ENCODE measurements around the gene C3orf20.
"Not testable (repeated sequence)": the region's sequence is repeated elsewhere in the genome, so short reads cannot be mapped to it uniquely, and the experiment has no call there.

C3orf20 gene

GRCh38 chr3:14803981-14804834 lies 129.3 kb downstream of the C3orf20 start:
- DNase-seq (ENCODE audit: low spot score in 2 of 2) (no peak), ATAC-seq (replicated peaks; ENCODE audit: extremely low read depth, poor library complexity, severe bottlenecking) (no peak)
- peaks cover 82% of the 10 kb centered on the region for H3K27me3 Mint-ChIP-seq
- H3K27ac Mint-ChIP-seq (ENCODE audit: low read depth): no peak overlapping the region
- H3K9me3 Mint-ChIP-seq: no peaks in the 10 kb centered on the region
- no peak overlapping the region for H3K4me3 Mint-ChIP-seq
- H3K4me1 Mint-ChIP-seq: no peaks in the 10 kb centered on the region
- no peaks in the 10 kb centered on the region for H3K36me3 Mint-ChIP-seq (ENCODE audit: insufficient read depth)

- H3K4me3 Mint-ChIP-seq: no peak overlapping the region
- ATAC-seq (replicated peaks; ENCODE audit: extremely low read depth, poor library complexity, severe bottlenecking): no peak
- no peak for DNase-seq (ENCODE audit: low spot score in 2 of 2)
- H3K27ac Mint-ChIP-seq (ENCODE audit: low read depth): no peak overlapping the region
- no peaks in the 10 kb centered on the region for H3K36me3 Mint-ChIP-seq (ENCODE audit: insufficient read depth)
- H3K27me3 Mint-ChIP-seq: peaks cover 82% of the 10 kb centered on the region
- no peaks in the 10 kb centered on the region for H3K9me3 Mint-ChIP-seq
- no peaks in the 10 kb centered on the region for H3K4me1 Mint-ChIP-seq
Measured at GRCh38 chr3:14804835-14805780, 130.2 kb downstream of the C3orf20 start.

- no peak for DNase-seq (ENCODE audit: low spot score in 2 of 2)
- Mint-ChIP-seq H3K27me3 (peaks cover 78% of the 10 kb centered on the region), H3K4me1 (no peaks in the 10 kb centered on the region), H3K36me3 (ENCODE audit: insufficient read depth) (no peaks in the 10 kb centered on the region), H3K9me3 (no peaks in the 10 kb centered on the region), H3K4me3 (no peak overlapping the region), H3K27ac (ENCODE audit: low read depth) (no peak overlapping the region)
- no peak for ATAC-seq (replicated peaks; ENCODE audit: extremely low read depth, poor library complexity, severe bottlenecking)
Measured at GRCh38 chr3:14805961-14806537, 131.1 kb downstream of the C3orf20 start.

GRCh38 chr3:14806641-14807263 lies 131.8 kb downstream of the C3orf20 start:
- Mint-ChIP-seq H3K27me3 (peaks cover 83% of the 10 kb centered on the region), H3K4me3 (no peak overlapping the region), H3K4me1 (no peaks in the 10 kb centered on the region), H3K9me3 (no peaks in the 10 kb centered on the region), H3K36me3 (ENCODE audit: insufficient read depth) (no peaks in the 10 kb centered on the region), H3K27ac (ENCODE audit: low read depth) (no peak overlapping the region)
- DNase-seq (ENCODE audit: low spot score in 2 of 2) (no peak), ATAC-seq (replicated peaks; ENCODE audit: extremely low read depth, poor library complexity, severe bottlenecking) (no peak)

GRCh38 chr3:14808025-14808424 lies 133.1 kb downstream of the C3orf20 start:
- DNase-seq (ENCODE audit: low spot score in 2 of 2) (no peak), ATAC-seq (replicated peaks; ENCODE audit: extremely low read depth, poor library complexity, severe bottlenecking) (no peak)
- Mint-ChIP-seq H3K4me3 (no peak overlapping the region), H3K4me1 (no peaks in the 10 kb centered on the region), H3K27ac (ENCODE audit: low read depth) (no peak overlapping the region), H3K9me3 (no peaks in the 10 kb centered on the region), H3K27me3 (peaks cover 91% of the 10 kb centered on the region), H3K36me3 (ENCODE audit: insufficient read depth) (no peaks in the 10 kb centered on the region)

GRCh38 chr3:14808502-14809266 lies 133.7 kb downstream of the C3orf20 start:
- no peak for ATAC-seq (replicated peaks; ENCODE audit: extremely low read depth, poor library complexity, severe bottlenecking)
- Mint-ChIP-seq H3K4me3 (no peak overlapping the region), H3K36me3 (ENCODE audit: insufficient read depth) (no peaks in the 10 kb centered on the region), H3K27ac (ENCODE audit: low read depth) (no peak overlapping the region), H3K4me1 (no peaks in the 10 kb centered on the region), H3K27me3 (peaks cover 91% of the 10 kb centered on the region), H3K9me3 (no peaks in the 10 kb centered on the region)
- no peak for DNase-seq (ENCODE audit: low spot score in 2 of 2)

GRCh38 chr3:14809611-14810010 lies 134.7 kb downstream of the C3orf20 start:
- H3K4me1 Mint-ChIP-seq; H3K36me3 Mint-ChIP-seq (ENCODE audit: insufficient read depth); H3K9me3 Mint-ChIP-seq; H3K27ac Mint-ChIP-seq (ENCODE audit: low read depth); H3K4me3 Mint-ChIP-seq; DNase-seq (ENCODE audit: low spot score in 2 of 2); ATAC-seq (replicated peaks; ENCODE audit: extremely low read depth, poor library complexity, severe bottlenecking): not testable (repeated sequence)
- peaks cover 92% of the 10 kb centered on the region for H3K27me3 Mint-ChIP-seq

- H3K27ac Mint-ChIP-seq (ENCODE audit: low read depth): no peak overlapping the region
- H3K9me3 Mint-ChIP-seq: no peaks in the 10 kb centered on the region
- DNase-seq (ENCODE audit: low spot score in 2 of 2): no peak
- ATAC-seq (replicated peaks; ENCODE audit: extremely low read depth, poor library complexity, severe bottlenecking): no peak
- H3K36me3 Mint-ChIP-seq (ENCODE audit: insufficient read depth): no peaks in the 10 kb centered on the region
- peaks cover 92% of the 10 kb centered on the region for H3K27me3 Mint-ChIP-seq
- H3K4me1 Mint-ChIP-seq: no peaks in the 10 kb centered on the region
- H3K4me3 Mint-ChIP-seq: no peak overlapping the region
Measured at GRCh38 chr3:14810070-14810791, 135.3 kb downstream of the C3orf20 start.

GRCh38 chr3:14810801-14811661 lies 136.1 kb downstream of the C3orf20 start:
- no peak overlapping the region for H3K4me3 Mint-ChIP-seq
- no peak for DNase-seq (ENCODE audit: low spot score in 2 of 2)
- H3K9me3 Mint-ChIP-seq: no peaks in the 10 kb centered on the region
- ATAC-seq (replicated peaks; ENCODE audit: extremely low read depth, poor library complexity, severe bottlenecking): no peak
- no peaks in the 10 kb centered on the region for H3K36me3 Mint-ChIP-seq (ENCODE audit: insufficient read depth)
- peaks cover 95% of the 10 kb centered on the region for H3K27me3 Mint-ChIP-seq
- H3K27ac Mint-ChIP-seq (ENCODE audit: low read depth): no peak overlapping the region
- no peaks in the 10 kb centered on the region for H3K4me1 Mint-ChIP-seq

GRCh38 chr3:14811684-14812083 lies 136.7 kb downstream of the C3orf20 start:
- H3K4me1 Mint-ChIP-seq: no peaks in the 10 kb centered on the region
- no peak for ATAC-seq (replicated peaks; ENCODE audit: extremely low read depth, poor library complexity, severe bottlenecking)
- peaks cover 95% of the 10 kb centered on the region for H3K27me3 Mint-ChIP-seq
- no peak overlapping the region for H3K27ac Mint-ChIP-seq (ENCODE audit: low read depth)
- H3K36me3 Mint-ChIP-seq (ENCODE audit: insufficient read depth): no peaks in the 10 kb centered on the region
- no peaks in the 10 kb centered on the region for H3K9me3 Mint-ChIP-seq
- DNase-seq (ENCODE audit: low spot score in 2 of 2): no peak
- H3K4me3 Mint-ChIP-seq: no peak overlapping the region
